Measurements from ENCODE around the gene CDC14A. TPM values are rescaled to one million over a fixed set of nuclear protein-coding genes. Genes with fewer than 3 reads are reported as not detected.

CDC14A gene
- total RNA-seq, 1 donor from 2014 or later, result 17.8 TPM

GRCh38 chr1:100413035-100413434, 60.7 kb downstream of the CDC14A start:
- intact Hi-C loops (cut with DNase I), result no loop called here
- H3K27me3 ChIP-seq (ENCODE audit: low read depth), result no peaks in the 10 kb centered on the region
- no peaks in the 10 kb centered on the region for H3K36me3 ChIP-seq
- DNase-seq (no peak), ATAC-seq (no peak)
- peaks cover 21% of the 10 kb centered on the region for H3K4me1 ChIP-seq
- H3K27ac ChIP-seq, result no peak overlapping the region
- no peak for TF ChIP-seq CTCF (IDR thresholded peaks at IDR 0.05)
- H3K4me3 ChIP-seq, result no peak overlapping the region
- H3K9me3 ChIP-seq, result no peaks in the 10 kb centered on the region

- H3K27me3 ChIP-seq (ENCODE audit: low read depth), result no peaks in the 10 kb centered on the region
- H3K36me3 ChIP-seq, result no peaks in the 10 kb centered on the region
- no peak for DNase-seq
- ATAC-seq, result no peak
- no peaks in the 10 kb centered on the region for H3K9me3 ChIP-seq
- H3K4me1 ChIP-seq, result peaks cover 21% of the 10 kb centered on the region
- no peak for TF ChIP-seq CTCF (IDR thresholded peaks at IDR 0.05)
- intact Hi-C loops (cut with DNase I), result no loop called here
- no peak overlapping the region for H3K27ac ChIP-seq
- no peak overlapping the region for H3K4me3 ChIP-seq
These were observed 62.6 kb downstream of the CDC14A start for GRCh38 chr1:100414693-100415497.

- H3K4me1 ChIP-seq, result peaks cover 21% of the 10 kb centered on the region
- no peaks in the 10 kb centered on the region for H3K36me3 ChIP-seq
- H3K9me3 ChIP-seq, result no peaks in the 10 kb centered on the region
- no peak for ATAC-seq
- no peak for DNase-seq
- H3K27ac ChIP-seq, result no peak overlapping the region
- H3K4me3 ChIP-seq, result no peak overlapping the region
- no peaks in the 10 kb centered on the region for H3K27me3 ChIP-seq (ENCODE audit: low read depth)
- TF ChIP-seq CTCF (IDR thresholded peaks at IDR 0.05), result no peak
- intact Hi-C loops (cut with DNase I), result no loop called here
These were observed 63.1 kb downstream of the CDC14A start for GRCh38 chr1:100415498-100415778.

GRCh38 chr1:100419072-100419471, 66.8 kb downstream of the CDC14A start:
- Histone ChIP-seq H3K9me3 (no peaks in the 10 kb centered on the region), H3K4me3 (no peak overlapping the region), H3K27me3 (ENCODE audit: low read depth) (no peaks in the 10 kb centered on the region), H3K4me1 (peaks cover 13% of the 10 kb centered on the region), H3K27ac (no peak overlapping the region), H3K36me3 (no peaks in the 10 kb centered on the region)
- no peak for TF ChIP-seq CTCF (IDR thresholded peaks at IDR 0.05)
- DNase-seq, result no peak
- no peak for ATAC-seq
- intact Hi-C loops (cut with DNase I), result no loop called here

- H3K27ac ChIP-seq, result no peak overlapping the region
- intact Hi-C loops (cut with DNase I), result no loop called here
- no peak for TF ChIP-seq CTCF (IDR thresholded peaks at IDR 0.05)
These were observed 69.8 kb downstream of the CDC14A start for GRCh38 chr1:100422065-100422464.

More at GRCh38 chr1:100422065-100422464, 69.8 kb downstream of the CDC14A start:
- Histone ChIP-seq H3K4me3 (no peak overlapping the region), H3K36me3 (no peaks in the 10 kb centered on the region), H3K9me3 (no peaks in the 10 kb centered on the region), H3K27me3 (ENCODE audit: low read depth) (no peaks in the 10 kb centered on the region), H3K4me1 (no peaks in the 10 kb centered on the region)
- no peak for DNase-seq
- no peak for ATAC-seq

Measured in lower lobe of right lung (tissue), 2 donors.